AG04449 (cell line): ENCODE measurements around the gene ADGRD2.

Experiments
- CTCF ChIA-PET: fragments of 350-600 bp; formaldehyde crosslinking; extraction: SDS; loops from one replicate; lab custom pipeline; 2021; ENCODE audit warnings: antibody characterized with exemption; lab: Yijun Ruan, JAX
- POLR2A ChIA-PET: fragments of 400-600, 350-600 bp; formaldehyde crosslinking; extraction: SDS; loops from one replicate; lab custom pipeline; 2020; ENCODE audit warnings: antibody characterized with exemption, inconsistent platforms; lab: Yijun Ruan, JAX
- DNase-seq: peaks from one replicate; pipeline ENCODE4 v3.0.0-alpha.2; 2010; ENCODE audit warnings: low read depth, low spot score
- H3K4me3 ChIP-seq: 2 replicates; pipeline ENCODE4 v1.5.1; 2011; ENCODE audit warnings: low read depth, mild to moderate bottlenecking, control low read depth, low read length
- TF ChIP-seq, protein P1 (sequence below): IDR thresholded peaks from one replicate; pipeline ENCODE4 v1.5.1; 2011; ENCODE audit warnings: mild to moderate bottlenecking, moderate library complexity, low read length, control low read depth, inconsistent platforms; ENCODE audit not compliant: insufficient read depth; ENCODE audit errors: missing control alignments

ADGRD2 gene

DNA sequence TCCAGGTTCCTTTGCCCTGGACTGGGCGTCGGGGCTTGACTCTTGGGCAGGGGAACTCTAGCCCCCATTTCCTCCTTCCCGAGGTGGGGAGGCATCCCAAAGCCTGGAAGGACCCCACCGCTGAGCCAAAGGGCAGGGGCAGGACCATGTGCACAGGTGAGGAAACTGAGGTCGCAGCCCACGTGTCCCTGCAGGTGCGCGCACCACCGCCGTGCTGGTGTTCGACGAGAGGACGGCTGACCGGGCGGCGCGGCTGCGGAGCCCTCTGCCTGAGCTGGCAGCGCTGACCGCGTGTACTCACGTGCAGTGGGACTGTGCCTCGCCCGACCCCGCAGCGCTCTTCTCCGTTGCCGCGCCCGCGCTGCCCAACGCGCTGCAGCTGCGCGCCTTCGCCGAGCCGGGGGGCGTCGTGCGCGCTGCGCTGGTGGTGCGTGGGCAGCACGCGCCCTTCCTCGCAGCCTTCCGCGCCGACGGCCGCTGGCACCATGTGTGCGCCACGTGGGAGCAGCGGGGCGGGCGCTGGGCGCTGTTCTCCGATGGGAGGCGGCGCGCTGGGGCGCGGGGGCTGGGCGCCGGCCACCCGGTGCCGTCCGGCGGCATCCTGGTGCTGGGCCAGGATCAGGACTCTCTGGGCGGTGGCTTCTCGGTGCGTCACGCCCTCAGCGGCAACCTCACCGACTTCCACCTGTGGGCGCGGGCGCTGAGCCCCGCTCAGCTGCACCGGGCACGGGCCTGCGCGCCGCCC lies 2.8 kb downstream of the ADGRD2 start:
- TF ChIP-seq, protein P1, sequence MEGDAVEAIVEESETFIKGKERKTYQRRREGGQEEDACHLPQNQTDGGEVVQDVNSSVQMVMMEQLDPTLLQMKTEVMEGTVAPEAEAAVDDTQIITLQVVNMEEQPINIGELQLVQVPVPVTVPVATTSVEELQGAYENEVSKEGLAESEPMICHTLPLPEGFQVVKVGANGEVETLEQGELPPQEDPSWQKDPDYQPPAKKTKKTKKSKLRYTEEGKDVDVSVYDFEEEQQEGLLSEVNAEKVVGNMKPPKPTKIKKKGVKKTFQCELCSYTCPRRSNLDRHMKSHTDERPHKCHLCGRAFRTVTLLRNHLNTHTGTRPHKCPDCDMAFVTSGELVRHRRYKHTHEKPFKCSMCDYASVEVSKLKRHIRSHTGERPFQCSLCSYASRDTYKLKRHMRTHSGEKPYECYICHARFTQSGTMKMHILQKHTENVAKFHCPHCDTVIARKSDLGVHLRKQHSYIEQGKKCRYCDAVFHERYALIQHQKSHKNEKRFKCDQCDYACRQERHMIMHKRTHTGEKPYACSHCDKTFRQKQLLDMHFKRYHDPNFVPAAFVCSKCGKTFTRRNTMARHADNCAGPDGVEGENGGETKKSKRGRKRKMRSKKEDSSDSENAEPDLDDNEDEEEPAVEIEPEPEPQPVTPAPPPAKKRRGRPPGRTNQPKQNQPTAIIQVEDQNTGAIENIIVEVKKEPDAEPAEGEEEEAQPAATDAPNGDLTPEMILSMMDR: no peak
- H3K4me3 ChIP-seq: no peak overlapping the region
- ChIA-PET CTCF (interaction anchor here (0.8 kb wide), 1 partner anchor 84 kb away, joined by 3 read pairs; no protein-coding TSS in a partner anchor), POLR2A (no interaction called here)
- DNase-seq: no peak

GRCh38 chr9:124453586-124454191 lies 3.4 kb downstream of the ADGRD2 start:
- ChIA-PET POLR2A (no interaction called here), CTCF (no interaction called here)
- no peak for DNase-seq
- TF ChIP-seq, protein P1: no peak
- no peak overlapping the region for H3K4me3 ChIP-seq

DNA sequence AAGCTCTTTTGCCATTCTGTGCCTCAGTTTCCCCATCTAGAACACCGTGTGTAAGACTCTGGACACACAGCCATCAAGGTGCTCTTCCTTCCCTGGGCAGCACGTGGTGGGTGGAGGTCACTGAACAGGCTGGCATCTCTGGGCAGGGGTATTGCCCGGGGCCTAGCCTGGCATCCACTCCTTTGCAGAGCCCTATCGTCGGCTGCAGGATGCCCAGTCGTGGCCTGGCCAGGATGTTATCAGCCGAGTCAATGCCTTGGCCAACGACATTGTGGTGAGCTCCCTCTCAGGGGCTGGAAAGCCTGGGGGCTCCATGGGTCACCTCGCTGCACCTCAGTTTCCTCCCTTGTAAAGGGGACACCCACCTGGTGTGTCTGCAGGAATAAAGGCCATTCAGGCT lies 4.0 kb downstream of the ADGRD2 start:
- no peak overlapping the region for H3K4me3 ChIP-seq
- POLR2A ChIA-PET: no interaction called here
- no peak for DNase-seq
- CTCF ChIA-PET: interaction anchor here (1.1 to 1.8 kb wide), 2 partner anchors 81 to 83 kb away, joined by 3 to 4 read pairs; no protein-coding TSS in a partner anchor
- TF ChIP-seq, protein P1: no peak

DNA sequence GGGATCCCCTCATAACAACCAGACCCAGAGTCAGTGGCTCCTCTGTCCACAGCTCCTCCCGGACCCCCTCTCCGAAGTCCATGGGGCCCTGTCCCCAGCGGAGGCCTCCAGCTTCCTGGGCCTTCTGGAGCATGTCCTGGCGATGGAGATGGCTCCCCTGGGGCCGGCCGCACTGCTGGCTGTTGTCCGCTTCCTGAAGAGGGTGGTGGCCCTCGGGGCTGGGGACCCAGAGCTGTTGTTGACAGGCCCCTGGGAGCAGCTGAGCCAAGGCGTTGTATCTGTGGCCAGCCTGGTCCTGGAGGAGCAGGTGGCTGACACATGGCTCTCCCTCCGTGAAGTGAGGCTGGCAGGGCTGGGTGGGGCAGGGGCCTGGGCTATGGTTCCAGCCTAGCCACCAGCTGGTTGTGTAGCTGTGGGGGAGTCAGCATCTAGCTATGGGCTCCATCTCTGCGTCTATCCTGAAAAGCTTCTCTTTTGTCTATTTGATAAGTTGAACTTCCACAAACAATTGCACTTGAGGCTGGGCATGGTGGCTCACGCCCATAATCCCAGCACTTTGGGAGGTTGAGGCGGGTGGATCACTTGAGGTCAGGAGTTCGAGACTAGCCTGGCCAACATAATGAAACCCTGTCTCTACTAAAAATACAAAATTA lies 4.7 kb downstream of the ADGRD2 start:
- no peak overlapping the region for H3K4me3 ChIP-seq
- no peak for DNase-seq
- TF ChIP-seq, protein P1: no peak
- ChIA-PET POLR2A (no interaction called here), CTCF (interaction anchor here (1.1 to 1.8 kb wide), 2 partner anchors 81 to 82 kb away, joined by 3 to 4 read pairs; no protein-coding TSS in a partner anchor)

DNA sequence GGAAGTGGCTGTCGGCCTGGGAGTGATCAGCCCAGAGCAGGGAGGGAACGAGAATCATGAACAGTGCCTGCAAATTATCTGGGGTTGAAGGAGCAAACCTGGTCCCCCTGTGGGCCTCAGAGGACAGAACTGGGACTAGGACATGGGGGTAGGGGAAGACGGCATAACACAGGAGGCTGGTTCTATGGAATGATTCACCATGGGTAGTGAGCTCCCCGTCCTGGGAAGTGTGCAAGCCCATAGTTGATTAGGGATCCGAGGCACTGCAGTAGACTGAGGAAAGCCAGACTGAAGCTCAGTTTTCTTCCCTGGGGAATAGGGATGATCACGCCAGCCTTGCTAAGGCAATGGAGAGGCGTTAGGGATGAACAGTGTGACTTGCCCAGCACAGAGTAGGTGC lies 5.6 kb downstream of the ADGRD2 start:
- ChIA-PET CTCF (interaction anchor here (0.9 to 1.8 kb wide), 3 partner anchors 8 to 81 kb away, joined by 3 to 4 read pairs (median 3); no protein-coding TSS in a partner anchor), POLR2A (no interaction called here)
- TF ChIP-seq, protein P1: no peak
- H3K4me3 ChIP-seq: no peak overlapping the region
- no peak for DNase-seq
